Stimulated activated CD4-positive, alpha-beta T cell treated with anti-CD3 and anti-CD28 coated beads, Interleukin-12 subunit alpha, Interleukin-12 subunit beta, amount 100 ng/mL, for 4 hours (primary cell): ENCODE data around the gene PKD1.

ENCODE experiments used
- DNase-seq: peaks from one replicate; pipeline ENCODE4 v3.0.0-alpha.2; 2020

The PKD1 gene

DNA sequence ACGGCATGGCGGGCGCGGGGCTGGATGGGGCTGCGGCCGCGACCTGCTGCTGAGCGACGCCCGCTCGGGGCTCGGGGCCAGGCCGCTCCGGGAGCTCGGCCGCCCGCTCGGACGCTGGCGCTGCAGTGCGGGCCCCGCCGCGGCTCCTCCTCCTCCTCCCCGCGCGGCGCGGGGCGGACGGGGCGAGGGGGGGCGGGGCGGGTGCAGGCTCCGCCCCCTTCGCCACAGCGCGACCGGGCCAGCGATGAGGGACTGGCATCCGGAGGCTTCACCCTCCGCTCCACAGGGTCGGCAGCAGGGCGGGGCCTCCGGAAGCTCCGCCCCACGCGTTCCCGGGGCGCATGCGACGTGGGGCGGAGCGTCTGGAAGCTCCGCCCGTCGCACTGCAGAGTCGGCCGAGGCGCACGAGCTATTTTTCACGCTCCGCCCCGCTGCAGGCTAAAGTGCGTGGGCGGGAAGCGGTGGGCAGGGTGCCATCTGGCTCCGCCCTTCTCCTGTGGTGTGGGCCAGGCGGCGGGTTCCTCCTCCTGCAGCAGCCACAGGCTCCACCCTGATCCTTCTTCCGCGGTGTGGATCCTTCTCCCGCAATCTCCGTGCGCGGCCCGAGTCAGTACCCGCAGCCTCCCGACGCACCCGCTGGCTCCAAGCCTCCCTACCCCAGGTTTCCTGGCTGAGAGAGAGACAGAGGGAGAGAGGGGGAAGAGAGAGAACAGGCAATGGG lies at the start of gene PKD1:
PKD1 (minus strand) TSS at position 129 of the 721 bp plus-strand sequence. CDS start 209 bp downstream, outside the sequence.
- peak; percentile 100 for DNase-seq

DNA sequence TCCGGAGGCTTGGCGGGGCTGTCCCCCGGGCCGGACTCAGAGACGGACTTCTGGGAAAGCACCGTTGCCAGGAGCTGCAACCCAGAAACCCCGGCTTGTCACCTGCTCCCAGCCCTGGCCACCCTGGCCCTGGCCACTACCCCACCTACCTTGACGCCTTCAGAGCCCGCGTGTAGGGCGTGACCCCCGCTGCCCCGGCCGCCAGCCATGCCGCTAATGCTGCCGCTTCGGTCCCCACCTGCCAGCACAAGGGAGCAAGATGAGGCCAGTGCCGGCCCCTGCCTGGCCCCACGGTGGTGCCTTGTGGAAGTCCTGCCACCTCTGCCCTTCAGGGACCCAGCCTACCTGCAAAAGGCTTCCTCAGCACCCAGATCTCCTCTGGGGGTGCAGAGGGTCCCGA lies 49.3 kb upstream of the PKD1 start:
- no peak for DNase-seq

DNA sequence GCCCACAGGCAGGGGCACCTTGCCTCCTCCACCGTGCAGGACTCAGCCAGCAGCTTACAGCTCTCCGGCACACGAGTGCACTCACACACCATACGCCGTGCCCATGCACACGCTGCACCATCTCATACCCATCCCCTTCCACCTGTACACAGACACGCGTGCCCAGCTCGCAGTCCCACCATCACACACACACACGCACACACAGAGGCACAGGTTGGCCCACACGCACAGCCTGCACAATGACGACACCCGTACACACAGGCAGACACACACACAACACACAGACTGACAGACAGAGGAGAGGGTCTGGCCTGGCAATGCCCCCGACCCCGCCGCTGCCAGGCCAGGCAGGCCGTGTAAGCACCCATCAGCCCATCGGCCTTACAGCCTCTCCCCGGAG lies 48.6 kb upstream of the PKD1 start:
- no peak for DNase-seq

DNA sequence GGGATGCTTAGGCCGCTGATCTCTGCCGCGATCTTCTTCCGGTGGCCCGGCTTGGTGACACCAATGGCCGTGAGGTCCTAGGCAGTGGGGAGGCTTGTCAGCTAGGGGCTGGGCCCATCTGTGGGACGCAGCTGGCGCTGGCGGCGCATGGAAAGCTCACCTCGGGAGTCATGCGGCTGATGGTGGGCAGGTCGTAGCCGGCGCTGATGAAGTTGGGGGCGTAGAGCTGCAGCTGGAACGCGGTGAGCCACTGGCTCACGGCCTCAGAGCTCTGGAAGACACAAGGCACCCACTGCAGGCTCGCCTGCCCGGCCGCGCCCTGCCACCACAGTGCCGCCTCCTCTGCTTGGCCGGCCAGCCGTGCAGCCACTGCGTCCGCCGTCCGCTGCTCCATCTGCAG lies 48.0 kb upstream of the PKD1 start:
- DNase-seq, result no peak

DNA sequence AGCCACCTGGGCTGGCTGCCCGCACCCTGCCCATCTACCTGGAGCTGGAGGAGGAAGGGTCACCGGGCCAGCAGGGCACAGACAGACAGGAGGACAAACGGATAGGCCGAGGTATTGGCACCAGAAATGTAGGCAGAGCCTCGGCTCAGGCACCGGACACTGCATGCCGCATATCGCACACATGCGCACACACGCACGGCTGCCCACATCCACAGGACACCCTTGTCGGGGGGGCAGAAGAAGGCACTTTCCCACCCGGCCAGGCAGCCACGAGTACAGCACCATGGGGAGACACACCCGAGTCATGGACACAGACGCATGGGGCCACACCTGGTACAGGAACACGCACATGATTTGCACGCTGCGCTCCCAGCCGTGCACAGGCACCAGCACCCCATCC lies 46.3 kb upstream of the PKD1 start:
- DNase-seq, result no peak

DNA sequence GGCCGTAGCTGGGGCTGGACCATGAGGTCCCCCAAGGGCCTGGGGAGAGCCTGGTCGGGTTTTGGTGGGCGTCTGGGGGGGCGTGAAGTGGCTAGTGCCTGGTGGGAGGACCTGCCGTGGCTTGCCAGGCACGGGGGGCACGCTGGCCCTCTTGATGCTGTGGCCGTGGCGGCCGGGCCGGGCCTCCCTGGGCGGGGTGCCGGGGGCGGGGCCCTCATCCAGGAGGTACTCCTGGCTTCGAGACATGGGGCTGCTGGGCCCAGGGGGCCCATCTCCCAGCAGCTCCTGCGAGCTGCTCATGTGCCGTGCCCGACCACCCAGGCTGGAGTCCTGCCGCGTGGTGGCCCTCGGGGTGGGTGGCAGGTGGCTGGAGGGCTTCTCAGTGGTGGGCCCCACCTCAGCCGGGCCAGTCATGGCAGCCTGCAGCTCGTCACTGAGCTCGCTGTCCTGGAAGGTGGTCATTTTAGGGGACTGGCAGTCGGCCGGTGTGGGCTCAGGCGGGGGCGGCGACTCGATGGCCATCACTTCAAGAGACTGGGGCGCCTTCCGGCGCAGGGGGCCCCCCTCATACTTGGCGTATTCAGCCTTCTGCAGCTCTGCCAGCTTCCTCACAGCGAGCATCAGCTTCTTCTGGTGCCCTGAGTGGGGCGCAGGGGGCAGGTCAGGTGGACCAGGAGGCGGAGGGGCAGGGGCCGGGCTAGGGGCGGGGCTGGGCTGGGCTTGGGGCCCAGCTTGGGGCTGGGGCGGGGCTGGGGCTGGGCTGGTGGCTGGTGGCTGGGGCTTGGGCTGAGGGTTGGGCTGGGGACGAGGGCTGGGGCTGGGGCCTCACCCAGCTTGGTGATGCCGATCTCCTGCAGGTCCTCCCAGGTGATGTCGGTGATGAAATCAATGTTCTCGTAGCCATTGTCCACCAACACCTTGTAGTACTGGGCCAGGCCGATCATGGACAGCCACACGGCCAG lies 45.5 kb upstream of the PKD1 start:
- no peak for DNase-seq

DNA sequence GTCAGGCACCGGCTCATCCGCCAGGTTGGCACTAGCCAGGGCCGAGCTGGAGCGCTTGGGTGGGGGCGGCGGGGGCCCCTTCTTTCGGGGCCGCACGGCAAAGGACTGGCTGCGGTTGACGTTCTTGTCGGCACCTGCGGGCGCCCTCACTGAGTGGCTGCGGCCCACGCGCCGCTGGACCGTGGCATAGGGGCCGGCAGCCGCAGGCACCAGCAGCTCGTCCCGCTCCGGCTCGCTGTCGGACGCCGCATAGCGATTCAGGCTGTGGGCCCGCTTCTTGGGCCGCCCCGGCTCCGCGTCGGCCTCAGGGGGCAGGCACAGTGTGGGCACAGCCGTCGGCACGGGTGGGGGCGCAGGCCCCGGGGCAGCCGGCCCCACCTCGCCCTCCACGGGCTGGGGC lies 44.8 kb upstream of the PKD1 start:
- no peak for DNase-seq

DNA sequence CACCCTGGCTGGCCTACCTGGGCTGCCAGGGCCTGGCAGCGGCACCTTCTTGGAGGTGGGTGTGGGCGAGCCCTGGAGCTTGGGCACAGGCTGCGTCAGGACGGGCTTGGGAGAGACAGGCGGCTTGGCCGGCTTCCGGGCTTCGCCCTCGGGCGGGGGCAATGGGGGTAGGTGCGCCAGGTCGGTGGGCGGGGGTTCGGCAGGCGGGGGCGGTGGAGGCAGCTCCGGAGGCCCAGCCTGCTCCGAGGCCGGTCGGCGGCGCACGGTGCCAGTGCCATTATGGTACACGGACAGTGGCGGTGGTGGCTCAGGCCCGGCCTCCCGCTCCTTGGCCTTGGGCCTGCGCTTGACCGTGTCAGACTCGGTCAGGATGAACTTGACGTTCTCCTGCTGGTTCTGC lies 43.9 kb upstream of the PKD1 start:
- no peak for DNase-seq

DNA sequence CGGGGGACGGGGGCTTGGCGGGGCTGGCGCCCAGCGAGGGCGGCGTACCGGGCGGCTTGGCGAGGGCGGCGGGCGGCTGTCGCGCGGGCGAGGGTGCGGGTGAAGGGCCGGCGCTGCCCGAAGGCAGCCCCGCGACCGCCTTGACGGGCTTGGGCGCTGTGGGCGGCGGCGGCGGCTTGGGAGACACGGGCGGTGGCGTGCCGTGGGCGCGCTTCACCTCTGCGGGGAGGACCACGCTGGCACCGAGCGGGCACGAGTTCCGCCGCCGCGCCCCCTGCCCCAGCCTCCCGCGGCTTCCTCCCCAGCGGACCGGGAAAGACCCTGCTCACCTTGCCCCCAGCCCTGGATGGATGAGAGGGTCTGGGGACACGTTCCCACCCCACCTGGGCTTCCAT lies 43.4 kb upstream of the PKD1 start:
- no peak for DNase-seq

DNA sequence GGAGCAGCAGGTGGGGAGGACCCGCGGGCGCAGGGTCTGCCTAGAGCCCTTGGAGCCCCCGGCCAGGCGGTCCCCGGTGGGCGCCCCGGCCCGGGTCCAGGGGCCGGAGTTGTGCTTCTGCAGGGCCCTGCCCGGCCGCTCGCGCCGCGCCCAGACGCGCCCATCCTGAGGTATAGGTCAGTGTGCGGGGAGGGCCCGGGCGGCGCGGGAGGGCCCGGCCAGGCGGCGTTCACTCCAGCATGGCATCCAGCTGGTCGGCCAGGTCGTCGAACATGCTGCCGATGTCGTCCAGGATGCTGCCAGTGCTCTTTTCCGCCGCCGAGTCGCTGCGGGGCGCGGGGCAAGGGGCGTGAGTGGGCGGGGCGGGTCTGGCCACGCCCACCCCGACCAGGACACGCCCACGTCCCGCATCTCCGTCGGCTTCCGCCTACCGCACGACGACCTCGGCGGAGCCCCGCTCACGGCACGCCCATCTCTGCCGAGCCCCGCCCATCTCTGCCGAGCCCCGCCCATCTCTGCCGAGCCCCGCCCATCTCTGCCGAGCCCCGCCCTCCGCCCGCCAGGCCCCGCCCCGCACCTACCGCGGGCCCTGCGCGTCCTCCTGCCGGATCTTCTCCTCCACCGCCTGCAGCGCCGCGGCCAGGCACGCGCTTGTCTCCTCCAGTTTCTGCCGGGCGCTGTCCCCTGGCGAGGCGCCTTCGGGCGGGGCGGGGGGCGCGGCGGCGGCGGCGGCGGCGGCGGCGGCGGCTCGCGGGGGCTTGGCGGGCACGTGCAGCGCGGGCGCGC lies 42.8 kb upstream of the PKD1 start:
- DNase-seq, result peak; percentile 28

DNA sequence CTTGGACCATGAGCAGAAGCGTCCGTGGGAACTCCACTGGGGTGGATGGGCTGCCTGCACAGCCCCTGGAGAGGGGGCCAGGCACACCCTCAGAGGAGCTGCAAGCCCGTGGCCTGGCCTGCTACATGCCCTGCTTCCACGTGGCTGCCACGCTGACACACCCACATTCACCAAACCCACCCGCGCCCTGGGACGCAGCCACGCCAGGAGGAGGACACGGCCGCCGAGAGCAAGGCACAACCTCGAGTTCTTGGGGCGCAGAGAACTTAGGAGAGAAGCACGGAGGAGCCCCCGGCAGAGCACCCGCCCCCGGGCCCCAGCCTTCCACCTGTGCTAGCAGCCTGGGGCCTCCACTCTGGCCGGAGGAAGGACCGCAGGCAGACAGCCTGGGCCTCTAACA lies 41.9 kb upstream of the PKD1 start:
- DNase-seq, result no peak

DNA sequence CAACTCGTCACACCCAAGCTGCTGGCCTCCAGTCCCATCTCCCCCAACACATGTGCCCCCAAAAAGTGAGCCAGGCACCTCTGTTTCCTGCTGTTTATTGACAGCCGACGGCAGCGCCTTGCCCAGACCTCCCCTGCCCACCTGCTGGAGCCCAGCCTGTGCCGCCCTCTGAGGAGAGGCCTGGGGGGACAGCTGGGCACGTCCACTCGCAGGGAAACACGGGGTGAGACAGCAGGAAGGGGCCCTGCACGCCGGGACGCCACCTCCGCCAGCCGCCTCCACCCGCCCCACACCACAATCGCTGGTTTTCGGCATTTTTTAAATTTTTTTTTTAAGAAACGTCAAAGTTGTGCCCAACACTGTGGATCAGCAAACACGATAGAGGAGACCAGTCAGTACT lies 41.4 kb upstream of the PKD1 start:
- no peak for DNase-seq

DNA sequence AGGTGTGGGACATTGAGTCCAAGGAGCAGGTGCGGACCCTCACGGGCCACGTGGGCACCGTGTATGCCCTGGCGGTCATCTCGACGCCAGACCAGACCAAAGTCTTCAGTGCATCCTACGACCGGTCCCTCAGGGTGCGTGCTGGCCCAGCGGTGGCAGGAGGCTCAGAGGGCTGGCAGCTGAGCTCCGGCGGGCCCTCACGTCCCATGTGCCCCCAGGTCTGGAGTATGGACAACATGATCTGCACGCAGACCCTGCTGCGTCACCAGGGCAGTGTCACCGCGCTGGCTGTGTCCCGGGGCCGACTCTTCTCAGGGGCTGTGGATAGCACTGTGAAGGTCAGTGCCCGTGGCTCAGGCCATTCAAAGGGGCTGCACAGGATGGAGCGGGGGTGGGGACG lies 40.3 kb upstream of the PKD1 start:
- DNase-seq, result no peak

DNA sequence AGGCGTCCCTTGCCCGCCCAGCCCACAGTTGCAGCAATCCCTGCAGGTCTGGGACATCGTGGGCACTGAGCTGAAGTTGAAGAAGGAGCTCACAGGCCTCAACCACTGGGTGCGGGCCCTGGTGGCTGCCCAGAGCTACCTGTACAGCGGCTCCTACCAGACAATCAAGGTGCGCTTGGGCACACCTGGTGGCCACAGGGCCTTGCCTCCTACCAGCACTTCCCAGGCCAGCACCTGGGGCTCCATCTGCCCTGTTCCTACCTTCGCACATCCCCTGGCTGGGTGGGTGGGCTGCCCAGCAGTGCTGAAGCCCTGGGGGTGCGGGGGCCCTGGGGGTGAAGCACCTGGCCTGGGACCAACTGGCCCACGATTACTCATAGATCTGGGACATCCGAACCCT lies 39.8 kb upstream of the PKD1 start:
- no peak for DNase-seq

DNA sequence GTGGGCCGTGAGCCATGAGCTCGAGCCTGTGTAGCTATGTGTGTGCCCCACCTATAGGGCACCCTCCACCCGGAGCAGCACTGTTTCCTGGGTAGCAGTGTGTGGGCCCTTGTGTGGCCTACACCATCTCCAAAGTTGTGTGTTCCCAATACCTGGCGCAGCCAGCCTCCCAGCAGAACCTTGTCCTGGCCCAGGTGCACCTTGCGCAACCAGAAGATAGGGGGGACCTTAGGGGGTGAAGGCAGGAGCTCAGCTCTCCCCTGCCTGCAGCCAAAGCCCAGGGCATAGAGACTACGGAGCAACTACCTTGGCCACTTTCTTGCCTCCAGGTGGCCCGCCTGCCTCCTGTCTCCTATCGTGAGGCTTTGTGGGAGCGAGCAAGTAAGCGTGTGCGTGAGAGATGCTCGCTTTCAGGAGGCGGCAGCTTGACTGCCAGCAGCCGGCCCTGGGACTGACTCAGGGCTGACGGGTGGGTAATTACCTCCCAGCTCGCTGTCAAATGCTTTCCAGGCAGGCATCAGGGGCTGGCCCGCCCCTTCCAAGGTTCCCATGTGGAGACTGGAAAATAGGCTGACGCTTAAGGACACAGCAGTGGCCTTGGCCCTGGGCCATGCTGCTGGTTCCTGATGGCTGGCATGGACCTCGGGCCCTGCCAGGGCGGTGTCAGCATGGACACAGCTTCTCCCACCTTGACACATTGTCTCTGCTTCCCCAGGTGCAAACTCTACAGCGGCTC lies 38.9 kb upstream of the PKD1 start:
- no peak for DNase-seq

DNA sequence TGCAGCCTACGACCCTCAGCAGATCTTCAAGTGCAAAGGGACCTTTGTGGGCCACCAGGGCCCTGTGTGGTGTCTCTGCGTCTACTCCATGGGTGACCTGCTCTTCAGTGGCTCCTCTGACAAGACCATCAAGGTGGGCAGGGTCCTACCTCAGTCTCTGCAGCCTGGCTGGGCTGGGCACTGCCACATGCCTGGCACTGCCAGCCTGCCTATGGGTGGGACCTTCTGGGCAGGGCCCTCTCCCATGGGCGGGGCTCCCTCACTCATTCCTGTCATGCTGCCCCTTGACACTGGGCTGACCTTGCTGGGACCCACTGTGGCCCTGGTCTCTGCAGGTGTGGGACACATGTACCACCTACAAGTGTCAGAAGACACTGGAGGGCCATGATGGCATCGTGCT lies 38.2 kb upstream of the PKD1 start:
- DNase-seq, result no peak

DNA sequence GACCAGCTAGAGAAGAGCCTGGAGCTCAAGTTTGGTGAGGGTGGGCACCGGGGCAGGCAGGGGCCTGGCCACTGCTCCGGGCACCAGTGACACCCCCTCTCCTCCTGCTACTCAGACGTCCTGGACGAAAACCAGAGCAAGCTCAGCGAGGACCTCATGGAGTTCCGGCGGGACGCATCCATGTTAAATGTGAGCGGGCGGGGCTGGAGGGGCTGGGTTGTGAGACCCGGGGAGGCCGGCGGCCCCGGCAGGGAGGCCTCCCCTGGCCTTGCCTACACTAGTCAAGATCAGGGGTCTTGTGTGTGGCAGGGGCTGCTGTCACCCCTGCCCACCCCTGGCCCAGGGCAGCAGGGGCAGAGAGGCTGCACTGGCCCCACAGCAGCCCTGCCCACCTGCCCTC lies 37.7 kb upstream of the PKD1 start:
- DNase-seq, result no peak

DNA sequence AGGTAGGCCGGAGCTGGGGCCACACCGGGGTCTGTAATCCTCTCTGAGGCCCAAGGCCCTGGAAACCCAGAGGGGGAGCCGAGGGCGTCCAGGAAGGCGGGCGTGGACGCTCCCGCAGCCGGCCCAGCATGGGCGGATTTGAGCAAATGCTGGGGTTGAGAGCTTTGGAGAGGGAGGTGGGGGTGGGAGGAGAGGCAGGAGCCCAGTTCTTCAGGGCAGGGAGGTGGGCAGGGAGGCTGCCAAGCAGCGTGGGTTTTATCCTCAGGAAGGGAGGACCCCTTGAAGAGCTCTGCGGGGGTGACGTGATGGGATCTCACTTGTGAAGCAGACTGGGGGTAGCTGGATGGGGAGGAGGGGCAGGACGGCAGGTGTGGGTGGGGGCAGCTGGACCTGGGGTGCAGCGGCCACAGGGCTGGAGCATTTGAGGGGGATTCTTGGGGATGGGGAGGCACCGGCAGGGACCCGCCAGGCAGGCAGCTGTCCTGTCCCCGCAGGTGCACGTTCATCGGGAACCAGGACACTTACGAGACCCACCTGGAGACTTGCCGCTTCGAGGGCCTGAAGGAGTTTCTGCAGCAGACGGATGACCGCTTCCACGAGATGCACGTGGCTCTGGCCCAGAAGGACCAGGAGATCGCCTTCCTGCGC lies 37.1 kb upstream of the PKD1 start:
- no peak for DNase-seq

DNA sequence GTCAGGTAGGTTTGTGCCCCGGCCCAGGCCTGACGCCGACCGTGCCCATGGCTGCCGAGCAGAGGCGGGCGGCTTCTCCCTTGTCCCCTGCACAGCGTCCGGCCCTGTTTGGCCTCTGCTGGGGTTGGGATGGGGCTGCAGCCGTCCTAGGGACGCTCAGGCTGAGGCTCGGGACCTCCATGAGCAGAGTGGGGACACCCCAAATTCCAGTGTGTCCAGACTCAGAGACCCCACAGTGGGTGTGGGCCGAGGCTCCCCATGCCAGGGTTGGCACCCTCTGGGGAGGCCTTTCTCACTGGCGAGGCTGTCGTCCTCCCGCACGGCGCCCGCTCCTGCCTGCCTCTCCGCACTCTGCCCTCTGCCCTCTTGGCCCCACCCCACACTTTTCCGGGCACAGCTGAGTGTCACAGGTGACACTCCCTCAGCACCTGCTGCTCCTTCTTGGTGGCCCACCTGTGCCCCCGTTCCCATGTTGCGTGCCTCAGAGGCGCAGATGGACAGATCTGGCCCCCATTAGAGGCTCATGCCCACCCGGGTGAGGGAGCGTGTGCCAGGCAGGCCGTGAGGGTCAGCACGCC lies 36.0 kb upstream of the PKD1 start:
- DNase-seq, result no peak

DNA sequence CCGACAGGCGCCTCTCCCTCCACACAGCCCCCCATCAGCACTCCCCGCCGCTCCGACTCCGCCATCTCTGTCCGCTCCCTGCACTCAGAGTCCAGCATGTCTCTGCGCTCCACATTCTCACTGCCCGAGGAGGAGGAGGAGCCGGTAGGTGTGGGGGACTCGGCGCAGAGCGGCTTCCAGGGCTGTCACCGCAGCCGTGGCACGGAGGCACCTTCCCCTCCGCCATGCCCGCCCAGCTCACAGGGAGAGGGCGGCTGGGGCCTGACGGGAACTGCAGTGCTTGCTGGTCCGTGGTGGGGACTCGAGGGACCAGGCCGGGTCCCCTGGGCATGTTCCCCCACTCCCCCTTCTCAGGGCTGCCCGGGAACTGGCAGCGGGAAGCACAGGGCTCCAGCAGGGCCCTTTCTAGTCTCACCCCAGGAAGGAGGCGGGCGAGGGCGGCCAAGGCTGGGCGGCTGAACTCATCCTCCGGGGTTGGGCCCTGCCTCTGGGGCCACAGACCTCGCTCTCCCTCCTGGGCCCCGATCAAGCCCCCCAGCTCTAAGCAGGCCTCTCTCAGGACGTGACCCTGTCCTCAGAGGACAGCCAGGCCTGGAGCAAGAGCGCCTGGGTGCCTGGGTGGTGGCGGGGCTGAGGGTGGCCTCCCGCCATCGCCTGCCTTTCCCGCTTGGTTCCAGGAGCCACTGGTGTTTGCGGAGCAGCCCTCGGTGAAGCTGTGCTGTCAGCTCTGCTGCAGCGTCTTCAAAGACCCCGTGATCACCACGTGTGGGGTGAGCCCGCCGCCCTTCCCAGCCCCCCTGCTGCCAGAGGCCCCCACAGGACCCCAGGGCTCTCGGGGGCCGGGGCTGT lies 35.1 kb upstream of the PKD1 start:
- no peak for DNase-seq

DNA sequence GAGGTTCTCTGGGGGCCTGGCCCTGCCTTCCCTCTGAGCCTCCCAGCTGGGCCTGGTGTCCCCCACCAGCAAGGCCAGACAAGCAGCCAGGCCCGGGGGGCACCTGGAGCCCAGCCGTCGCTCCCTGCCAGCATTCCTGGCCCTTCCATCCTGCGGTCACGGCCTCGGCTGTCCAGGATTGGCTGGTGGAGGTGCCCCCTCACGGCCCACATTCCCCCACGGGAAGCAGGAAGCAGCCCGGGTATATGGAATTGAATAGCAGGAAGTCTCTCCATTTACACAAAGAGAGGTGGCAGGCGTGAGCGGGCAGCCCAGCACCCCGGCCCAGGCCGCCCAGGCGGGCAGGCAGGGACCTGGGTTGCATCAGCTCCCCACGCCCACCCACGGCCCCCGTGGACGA lies 34.4 kb upstream of the PKD1 start:
- no peak for DNase-seq
